Measurements from ENCODE around the gene NYNRIN. TPM values are rescaled to one million over a fixed set of nuclear protein-coding genes. Genes with fewer than 3 reads are reported as not detected.

NYNRIN gene
- total and polyA plus RNA-seq, 2 donors (not counting 3 experiments of a cell fraction or from before 2014, with no cell fraction given) = 37.2 to 42.8 TPM

DNA sequence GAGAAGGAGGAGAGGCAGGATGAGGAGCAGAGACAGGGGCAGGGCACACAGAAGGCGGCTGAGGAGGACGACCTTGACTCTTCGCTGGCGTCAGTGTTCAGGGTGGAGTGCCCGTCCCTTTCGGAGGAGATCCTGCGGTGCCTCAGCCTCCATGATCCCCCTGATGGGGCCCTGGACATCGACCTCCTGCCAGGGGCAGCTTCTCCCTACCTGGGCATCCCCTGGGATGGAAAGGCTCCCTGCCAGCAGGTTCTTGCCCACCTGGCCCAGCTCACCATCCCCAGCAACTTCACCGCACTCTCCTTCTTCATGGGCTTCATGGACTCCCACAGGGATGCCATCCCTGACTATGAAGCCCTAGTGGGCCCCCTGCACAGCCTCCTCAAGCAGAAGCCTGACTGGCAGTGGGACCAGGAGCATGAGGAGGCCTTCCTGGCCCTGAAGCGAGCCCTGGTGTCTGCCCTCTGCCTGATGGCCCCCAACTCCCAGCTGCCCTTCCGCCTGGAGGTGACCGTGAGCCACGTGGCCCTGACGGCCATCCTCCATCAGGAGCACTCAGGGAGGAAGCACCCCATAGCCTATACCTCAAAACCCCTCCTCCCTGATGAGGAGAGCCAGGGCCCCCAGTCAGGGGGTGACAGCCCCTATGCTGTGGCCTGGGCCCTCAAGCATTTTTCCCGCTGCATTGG lies 16.1 kb downstream of the NYNRIN start:
- no peak overlapping the region for H2AFZ ChIP-seq (ENCODE audit: low read depth, low read length)

More for the DNA sequence above, 16.1 kb downstream of the NYNRIN start:
- Histone ChIP-seq H3K27ac (ENCODE audit: insufficient read depth, low read depth, low read length) (no peak overlapping the region), H3K27me3 (ENCODE audit: control insufficient read depth in 2 of 2, insufficient read depth in 2 of 2, low read length in 2 of 2) (no peaks in the 10 kb centered on the region), H3K4me2 (ENCODE audit: insufficient read depth, low read length) (no peak overlapping the region), H3K9me3 (replicated peaks; ENCODE audit: control insufficient read depth, insufficient read depth, low read length) (no peaks in the 10 kb centered on the region), H3K4me3 (replicated peaks in 1 of 3; ENCODE audit: insufficient read depth in 1 of 3, low read depth in 1 of 3, low read length in 3 of 3) (no peak overlapping the region), H3K79me2 (ENCODE audit: control insufficient read depth, insufficient read depth, low read length) (no peaks in the 10 kb centered on the region), H3K9me1 (replicated peaks; ENCODE audit: control insufficient read depth, extremely low read depth, insufficient read depth, low read length) (no peaks in the 10 kb centered on the region), H3K4me1 (ENCODE audit: control insufficient read depth, extremely low read depth, insufficient read depth, low read length) (peaks cover 17% of the 10 kb centered on the region), H4K20me1 (replicated peaks; ENCODE audit: control insufficient read depth, extremely low read depth, insufficient read depth, low read length) (no peaks in the 10 kb centered on the region), H3K9ac (replicated peaks; ENCODE audit: extremely low read depth, insufficient read depth, low read length) (no peak overlapping the region), H3K36me3 (ENCODE audit: control insufficient read depth in 2 of 2, extremely low read depth in 1 of 2, insufficient read depth in 2 of 2, low read length in 2 of 2) (peaks cover 4 to 39% of the 10 kb centered on the region in 2 experiments)
- ChIA-PET POLR2A (no interaction called here), CTCF (interaction anchor here (0.9 to 8.7 kb wide), 5 partner anchors 15 to 82 kb away, joined by 3 to 86 read pairs (median 25); partner anchors contain the start of genes ADCY4, CBLN3 and KHNYN)
- TF ChIP-seq JUN (IDR thresholded peaks at IDR 0.05; ENCODE audit: borderline replicate concordance, insufficient read depth, insufficient read length, low read depth) (no peak), POLR2A (IDR thresholded peaks at IDR 0.05; ENCODE audit: low read depth, low read length) (no peak), POLR2AphosphoS5 (IDR thresholded peaks at IDR 0.05; ENCODE audit: insufficient read depth, low read depth, low read length) (no peak), MYC (IDR thresholded peaks at IDR 0.05; ENCODE audit: low read depth, low read length) (no peak), EZH2 (IDR thresholded peaks at IDR 0.05; ENCODE audit: borderline replicate concordance, low read depth, low read length, severe bottlenecking) (no peak), GATA2 (IDR thresholded peaks at IDR 0.05; ENCODE audit: insufficient read depth, insufficient read length, low read depth, low read length) (no peak), FOS (IDR thresholded peaks at IDR 0.05; ENCODE audit: borderline replicate concordance, insufficient read depth, low read length) (no peak), MAX (IDR thresholded peaks at IDR 0.05; ENCODE audit: insufficient read depth, insufficient read length) (no peak)
- TF ChIP-seq, protein P1, sequence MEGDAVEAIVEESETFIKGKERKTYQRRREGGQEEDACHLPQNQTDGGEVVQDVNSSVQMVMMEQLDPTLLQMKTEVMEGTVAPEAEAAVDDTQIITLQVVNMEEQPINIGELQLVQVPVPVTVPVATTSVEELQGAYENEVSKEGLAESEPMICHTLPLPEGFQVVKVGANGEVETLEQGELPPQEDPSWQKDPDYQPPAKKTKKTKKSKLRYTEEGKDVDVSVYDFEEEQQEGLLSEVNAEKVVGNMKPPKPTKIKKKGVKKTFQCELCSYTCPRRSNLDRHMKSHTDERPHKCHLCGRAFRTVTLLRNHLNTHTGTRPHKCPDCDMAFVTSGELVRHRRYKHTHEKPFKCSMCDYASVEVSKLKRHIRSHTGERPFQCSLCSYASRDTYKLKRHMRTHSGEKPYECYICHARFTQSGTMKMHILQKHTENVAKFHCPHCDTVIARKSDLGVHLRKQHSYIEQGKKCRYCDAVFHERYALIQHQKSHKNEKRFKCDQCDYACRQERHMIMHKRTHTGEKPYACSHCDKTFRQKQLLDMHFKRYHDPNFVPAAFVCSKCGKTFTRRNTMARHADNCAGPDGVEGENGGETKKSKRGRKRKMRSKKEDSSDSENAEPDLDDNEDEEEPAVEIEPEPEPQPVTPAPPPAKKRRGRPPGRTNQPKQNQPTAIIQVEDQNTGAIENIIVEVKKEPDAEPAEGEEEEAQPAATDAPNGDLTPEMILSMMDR (IDR thresholded peaks at IDR 0.05; ENCODE audit: extremely low read depth in 1 of 2, insufficient read depth in 1 of 2, low read depth in 1 of 2, low read length in 2 of 2) = no peak
- FAIRE-seq (no peak), DNase-seq (ENCODE audit: low read depth, low spot score) (no peak)
- intact Hi-C loops (cut with micrococcal nuclease) (no loop called here), dilution Hi-C loops (cut with MboI; ENCODE audit: extremely low pct_ligation_motif_present, low sequenced_read_pairs) (no loop called here)
- no TSS peak for BruUV-seq (replicated peaks)

Data from endothelial cell of umbilical vein (primary cell).